ENCODE measurements around the gene CLECL1. TPM values are rescaled to one million over a fixed set of nuclear protein-coding genes. Genes with fewer than 3 reads are reported as not detected.

The CLECL1 gene
- total and polyA plus RNA-seq, 2 of the 4 experiments (the other 2 are of a cell fraction): not detected

- Histone ChIP-seq H3K56ac (ENCODE audit: extremely low read depth, insufficient read depth, low read length) (no peak overlapping the region), H2BK5ac (ENCODE audit: low read depth, low read length, poor library complexity, severe bottlenecking) (no peak overlapping the region), H2BK20ac (ENCODE audit: low read depth, low read length) (no peak overlapping the region), H3K9ac (ENCODE audit: low read depth, low read length) (no peak overlapping the region), H3K18ac (ENCODE audit: low read depth, low read length) (no peak overlapping the region), H3K79me1 (ENCODE audit: low read depth in 1 of 2, low read length in 2 of 2) (no peaks in the 10 kb centered on the region), H3K9me1 (ENCODE audit: insufficient read depth, low read length) (no peaks in the 10 kb centered on the region), H3K36me3 (ENCODE audit: control insufficient read depth, insufficient read depth, low read length) (no peaks in the 10 kb centered on the region), H4K20me1 (ENCODE audit: insufficient read depth, low read length) (no peaks in the 10 kb centered on the region), H3K14ac (replicated peaks; ENCODE audit: low read depth, low read length) (no peak overlapping the region), H3K4me1 (ENCODE audit: control insufficient read depth, insufficient read depth, low read length) (peaks cover 1% of the 10 kb centered on the region; the same call in 1 of the 2 replicates), H4K8ac (ENCODE audit: low read depth in 2 of 2, low read length in 2 of 2) (no peak overlapping the region), H3K23ac (ENCODE audit: low read depth, low read length) (no peak overlapping the region), H4K5ac (ENCODE audit: low read depth, low read length) (no peak overlapping the region), H3K4me2 (ENCODE audit: low read depth, low read length) (no peak overlapping the region), H2BK15ac (ENCODE audit: low read depth, low read length) (no peak overlapping the region), H3K4ac (ENCODE audit: low read depth, low read length) (no peak overlapping the region), H3K9me3 (ENCODE audit: control insufficient read depth, insufficient read depth, low read length) (no peaks in the 10 kb centered on the region), H2AK5ac (ENCODE audit: low read depth, low read length) (no peak overlapping the region), H2BK120ac (ENCODE audit: low read depth, low read length) (no peak overlapping the region), H2AK9ac (replicated peaks; ENCODE audit: low read depth, low read length, poor library complexity) (no peak overlapping the region), H3K27me3 (ENCODE audit: control insufficient read depth, insufficient read depth, low read length) (no peaks in the 10 kb centered on the region), H2AFZ (replicated peaks; ENCODE audit: low read length, poor library complexity) (no peak overlapping the region), H3K4me3 (ENCODE audit: insufficient read depth, low read depth, low read length) (no peak overlapping the region), H3K27ac (ENCODE audit: insufficient read depth, low read length) (no peak overlapping the region), H4K91ac (ENCODE audit: insufficient read depth, low read depth, low read length) (no peak overlapping the region)
- intact Hi-C loops (cut with micrococcal nuclease) (no loop called here), dilution Hi-C loops (cut with HindIII; ENCODE audit: low sequenced_read_pairs, unreplicated experiment) (loop anchor here (10.0 kb wide), 1 partner anchor 67 kb away; no protein-coding TSS in a partner anchor), in situ Hi-C loops (cut with MboI; ENCODE audit: low sequenced_read_pairs) (loop anchor here (25.0 kb wide), 1 partner anchor 365 kb away; no protein-coding TSS in a partner anchor)
- no peak for DNase-seq
- WGBS, 2 experiments (ENCODE audit: extremely low coverage in 2 of 2, insufficient read length in 1 of 2): no CpG with 5 or more reads among the region's 3 CpGs
- no TSS peak for BruUV-seq (replicated peaks)
- no peak for ATAC-seq (ENCODE audit: low read depth)
- TF ChIP-seq NFE2L2 (IDR thresholded peaks at IDR 0.05; ENCODE audit: low read depth, low read length) (no peak), ELK1 (IDR thresholded peaks at IDR 0.05; ENCODE audit: borderline replicate concordance, low read depth, low read length) (no peak), CEBPB (IDR thresholded peaks at IDR 0.05; ENCODE audit: low read depth, low read length) (no peak), POLR2A (IDR thresholded peaks at IDR 0.05; ENCODE audit: low read depth, low read length) (no peak), CHD1 (IDR thresholded peaks at IDR 0.05; ENCODE audit: low read depth, low read length) (no peak), RCOR1 (IDR thresholded peaks at IDR 0.05; ENCODE audit: insufficient replicate concordance, low read length) (no peak), RAD21 (IDR thresholded peaks at IDR 0.05; ENCODE audit: low read length) (no peak), CTCF (conservative IDR thresholded peaks at IDR 0.05; ENCODE audit: low read depth, low read length) (no peak)
- ChIA-PET CTCF (no interaction called here), POLR2A (ENCODE audit: unreplicated experiment) (no interaction called here)
Measured at GRCh38 chr12:9702255-9702654, 30.6 kb downstream of the CLECL1 start.
